GM03348 (cell line): ENCODE measurements around the gene NSUN2.

Source experiments
- DNase-seq: peaks from one replicate; pipeline ENCODE4 v3.0.0; 2012; ENCODE audit warnings: low spot score

The NSUN2 gene

GRCh38 chr5:6556089-6556801 lies 76.6 kb downstream of the NSUN2 start:
- no peak for DNase-seq

- DNase-seq, result no peak
These were observed 78.0 kb downstream of the NSUN2 start for GRCh38 chr5:6554812-6555211.

GRCh38 chr5:6553972-6554371 lies 78.9 kb downstream of the NSUN2 start:
- no peak for DNase-seq

- DNase-seq, result no peak
These were observed 80.2 kb downstream of the NSUN2 start for GRCh38 chr5:6552612-6553011.

- no peak for DNase-seq
These were observed 80.9 kb downstream of the NSUN2 start for GRCh38 chr5:6551955-6552313.

- DNase-seq, result no peak
These were observed 81.4 kb downstream of the NSUN2 start for GRCh38 chr5:6551287-6551954.

GRCh38 chr5:6550628-6551027 lies 82.2 kb downstream of the NSUN2 start:
- DNase-seq, result no peak
